Mesenchymal stem cell (in vitro differentiated cells and primary cell): Measurements from ENCODE around the gene MTPN.

Experiments used
- DNase-seq: peaks from one replicate; pipeline ENCODE4 v3.0.0-alpha.2; 2013
- H2AFZ ChIP-seq: one replicate; pipeline ENCODE4 v1.6.1; 2013; ENCODE audit warnings: low read depth, mild to moderate bottlenecking, control low read depth, inconsistent platforms, low read length, moderate library complexity
- H2AK5ac ChIP-seq: 2 replicates; pipeline ENCODE4 v1.6.1; 2013; ENCODE audit warnings: low read length, moderate library complexity, mild to moderate bottlenecking, inconsistent platforms; ENCODE audit not compliant: severe bottlenecking
- H2BK120ac ChIP-seq: one replicate; pipeline ENCODE4 v1.6.1; 2013; ENCODE audit warnings: low read depth, mild to moderate bottlenecking, inconsistent platforms, low read length, moderate library complexity
- H2BK12ac ChIP-seq, 2 experiments: one replicate each; pipeline ENCODE4 v1.6.1; 2013; ENCODE audit warnings: inconsistent platforms in 2 of 2, low read length in 2 of 2, mild to moderate bottlenecking in 2 of 2, moderate library complexity in 2 of 2, control low read depth in 1 of 2
- H2BK15ac ChIP-seq: one replicate; pipeline ENCODE4 v1.6.1; 2013; ENCODE audit warnings: mild to moderate bottlenecking, low read depth, inconsistent platforms; ENCODE audit not compliant: poor library complexity, severe bottlenecking
- H2BK5ac ChIP-seq: 2 replicates; pipeline ENCODE4 v1.6.1; 2013; ENCODE audit warnings: low read depth, mild to moderate bottlenecking, low read length, control low read depth, inconsistent platforms; ENCODE audit not compliant: poor library complexity, severe bottlenecking
- H3K14ac ChIP-seq, 2 experiments: one replicate each; pipeline ENCODE4 v1.6.1; 2013; ENCODE audit warnings: inconsistent platforms in 2 of 2, low read length in 2 of 2, control low read depth in 1 of 2, mild to moderate bottlenecking in 1 of 2, moderate library complexity in 1 of 2
- H3K18ac ChIP-seq, 2 experiments: one replicate each; pipeline ENCODE4 v1.6.1; 2013; ENCODE audit warnings: inconsistent platforms in 2 of 2, low read length in 2 of 2, control low read depth in 1 of 2, low read depth in 1 of 2, mild to moderate bottlenecking in 1 of 2
- H3K23ac ChIP-seq, 2 experiments: one replicate each; pipeline ENCODE4 v1.6.1; 2013; ENCODE audit warnings: inconsistent platforms in 2 of 2, low read length in 2 of 2, mild to moderate bottlenecking in 2 of 2, moderate library complexity in 2 of 2, control low read depth in 1 of 2
- H3K27ac ChIP-seq: 2 replicates; pipeline ENCODE4 v1.5.1; 2013; ENCODE audit warnings: mild to moderate bottlenecking, moderate library complexity, low read length, control low read depth, inconsistent platforms; ENCODE audit not compliant: poor library complexity, severe bottlenecking
- H3K27me3 ChIP-seq, 2 experiments: 2 replicates each; pipeline versions ENCODE4 v1.6.1 to v1.7.0; 2013; ENCODE audit warnings: low read length in 2 of 2, mild to moderate bottlenecking in 2 of 2, moderate library complexity in 2 of 2, control low read depth in 1 of 2, inconsistent platforms in 1 of 2; ENCODE audit not compliant: control insufficient read depth in 1 of 2, insufficient read depth in 1 of 2
- H3K36me3 ChIP-seq, 2 experiments: 2 replicates each; pipeline versions ENCODE4 v1.6.1 to v1.7.0; 2013; ENCODE audit warnings: low read length in 2 of 2, control low read depth in 1 of 2, inconsistent platforms in 1 of 2, low read depth in 1 of 2, mild to moderate bottlenecking in 1 of 2; ENCODE audit not compliant: insufficient read depth in 2 of 2, control insufficient read depth in 1 of 2
- H3K4ac ChIP-seq, 2 experiments: one replicate each; pipeline ENCODE4 v1.6.1; 2013; ENCODE audit warnings: inconsistent platforms in 2 of 2, low read length in 2 of 2, mild to moderate bottlenecking in 2 of 2, moderate library complexity in 2 of 2, control low read depth in 1 of 2, low read depth in 1 of 2
- H3K4me1 ChIP-seq: 2 replicates; pipeline ENCODE4 v1.6.1; 2013; ENCODE audit warnings: low read depth, low read length, control low read depth; ENCODE audit not compliant: control insufficient read depth, insufficient read depth
- H3K4me2 ChIP-seq: 2 replicates; pipeline ENCODE4 v1.6.1; 2013; ENCODE audit warnings: low read length, mild to moderate bottlenecking, inconsistent platforms; ENCODE audit not compliant: poor library complexity, severe bottlenecking
- H3K4me3 ChIP-seq, 2 experiments: 2 replicates each; pipeline versions ENCODE4 v1.5.1 to v1.7.0; 2013; ENCODE audit warnings: low read length in 2 of 2, mild to moderate bottlenecking in 2 of 2, control low read depth in 1 of 2, low read depth in 1 of 2; ENCODE audit not compliant: insufficient read depth in 1 of 2
- H3K79me1 ChIP-seq: replicated peaks from 2 replicates; pipeline ENCODE4 v1.6.1; 2013; ENCODE audit warnings: mild to moderate bottlenecking, control low read depth, low read length, inconsistent platforms; ENCODE audit not compliant: poor library complexity, severe bottlenecking
- H3K9ac ChIP-seq: 2 replicates; pipeline ENCODE4 v1.7.0; 2013; ENCODE audit warnings: mild to moderate bottlenecking, low read length, moderate library complexity
- H3K9me3 ChIP-seq: 2 replicates; pipeline ENCODE4 v1.7.0; 2013; ENCODE audit warnings: mild to moderate bottlenecking, low read length; ENCODE audit not compliant: control insufficient read depth
- H4K8ac ChIP-seq: one replicate; pipeline ENCODE4 v1.6.1; 2013; ENCODE audit warnings: inconsistent platforms, mild to moderate bottlenecking, low read length, moderate library complexity
- H4K91ac ChIP-seq: one replicate; pipeline ENCODE4 v1.6.1; 2013; ENCODE audit warnings: mild to moderate bottlenecking, low read length, inconsistent platforms
- WGBS: methylation state at CpG from one replicate; pipeline ENCODE4 v1.1.7; 2013; ENCODE audit warnings: mixed read lengths; 5-methylcytosine and 5-hydroxymethylcytosine counted together

MTPN gene

DNA sequence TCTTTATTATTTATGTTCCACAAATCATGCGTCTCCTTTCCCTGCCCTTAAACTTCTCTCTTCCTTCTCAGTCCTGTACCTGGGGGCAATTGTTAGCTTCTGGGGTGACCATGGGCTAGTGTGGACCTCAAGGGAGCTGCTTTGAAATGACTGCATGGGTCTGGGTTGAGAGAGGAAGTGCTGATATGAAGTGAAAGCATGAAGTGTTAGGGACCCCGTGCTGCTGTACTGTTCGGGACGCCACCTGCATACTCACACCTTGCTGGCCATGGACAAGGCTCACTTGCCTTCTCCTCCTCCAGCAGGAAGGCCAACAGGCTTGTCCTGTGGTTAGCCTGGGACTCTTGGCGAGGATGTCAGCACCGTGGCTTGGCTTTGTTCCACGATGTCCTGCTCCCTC, 56.7 kb downstream of the MTPN start:
- Histone ChIP-seq H4K91ac (no peak overlapping the region), H3K27me3 (no peaks in the 10 kb centered on the region), H3K4ac (no peak overlapping the region), H2AFZ (no peak overlapping the region), H2BK5ac (no peak overlapping the region), H4K8ac (no peak overlapping the region), H2BK15ac (no peak overlapping the region), H3K23ac (no peak overlapping the region), H3K18ac (no peak overlapping the region), H2BK12ac (peak overlapping the region in 1 of 2 experiments; percentile 83), H3K9ac (no peak overlapping the region), H3K4me3 (peak overlapping the region in 1 of 2 experiments; percentile 24), H2BK120ac (no peak overlapping the region), H3K4me1 (peaks cover 4% of the 10 kb centered on the region), H3K79me1 (peaks cover 12% of the 10 kb centered on the region), H2AK5ac (no peak overlapping the region), H3K14ac (no peak overlapping the region), H3K4me2 (no peak overlapping the region), H3K27ac (no peak overlapping the region), H3K36me3 (peaks cover 0 to 3% of the 10 kb centered on the region in 2 experiments), H3K9me3 (no peaks in the 10 kb centered on the region)
- DNase-seq, result no peak
- WGBS, result 97% methylated on average over 6 of the region's 7 CpGs

GRCh38 chr7:135919071-135919841, 57.9 kb downstream of the MTPN start:
- no peak overlapping the region for H2BK120ac ChIP-seq
- DNase-seq, result no peak
- H3K23ac ChIP-seq, result no peak overlapping the region
- H2BK12ac ChIP-seq, result no peak overlapping the region
- H2BK5ac ChIP-seq, result no peak overlapping the region
- no peak overlapping the region for H3K4me2 ChIP-seq
- no peak overlapping the region for H4K8ac ChIP-seq
- no peak overlapping the region for H3K4me3 ChIP-seq
- no peak overlapping the region for H2AK5ac ChIP-seq
- no peak overlapping the region for H3K9ac ChIP-seq
- H3K36me3 ChIP-seq, result peaks cover 0 to 3% of the 10 kb centered on the region in 2 experiments
- no peak overlapping the region for H3K27ac ChIP-seq
- peak overlapping the region in 1 of 2 experiments; percentile 11 for H3K14ac ChIP-seq
- H3K79me1 ChIP-seq, result peaks cover 4% of the 10 kb centered on the region
- no peak overlapping the region for H3K18ac ChIP-seq
- 76% methylated on average over 9 of the region's 10 CpGs for WGBS
- H2AFZ ChIP-seq, result no peak overlapping the region
- no peaks in the 10 kb centered on the region for H3K9me3 ChIP-seq
- H2BK15ac ChIP-seq, result no peak overlapping the region
- H3K4ac ChIP-seq, result no peak overlapping the region
- H3K4me1 ChIP-seq, result peaks cover 2% of the 10 kb centered on the region
- no peak overlapping the region for H4K91ac ChIP-seq
- no peaks in the 10 kb centered on the region for H3K27me3 ChIP-seq

- Histone ChIP-seq H3K18ac (no peak overlapping the region), H4K8ac (no peak overlapping the region), H3K27me3 (no peaks in the 10 kb centered on the region), H4K91ac (no peak overlapping the region), H2BK12ac (no peak overlapping the region), H3K27ac (no peak overlapping the region), H3K4me3 (no peak overlapping the region), H2BK120ac (no peak overlapping the region), H3K4me2 (no peak overlapping the region), H3K9me3 (no peaks in the 10 kb centered on the region), H2AFZ (no peak overlapping the region), H3K4ac (no peak overlapping the region), H2BK5ac (no peak overlapping the region), H3K36me3 (peaks cover 0 to 3% of the 10 kb centered on the region in 2 experiments), H3K9ac (no peak overlapping the region), H3K79me1 (peaks cover 3% of the 10 kb centered on the region), H3K14ac (no peak overlapping the region), H2AK5ac (no peak overlapping the region), H2BK15ac (no peak overlapping the region), H3K23ac (no peak overlapping the region), H3K4me1 (peaks cover 2% of the 10 kb centered on the region)
- 89% methylated on average over 2 of the region's 5 CpGs for WGBS
- no peak for DNase-seq
Observed at GRCh38 chr7:135918134-135918533, 59.0 kb downstream of the MTPN start.

DNA sequence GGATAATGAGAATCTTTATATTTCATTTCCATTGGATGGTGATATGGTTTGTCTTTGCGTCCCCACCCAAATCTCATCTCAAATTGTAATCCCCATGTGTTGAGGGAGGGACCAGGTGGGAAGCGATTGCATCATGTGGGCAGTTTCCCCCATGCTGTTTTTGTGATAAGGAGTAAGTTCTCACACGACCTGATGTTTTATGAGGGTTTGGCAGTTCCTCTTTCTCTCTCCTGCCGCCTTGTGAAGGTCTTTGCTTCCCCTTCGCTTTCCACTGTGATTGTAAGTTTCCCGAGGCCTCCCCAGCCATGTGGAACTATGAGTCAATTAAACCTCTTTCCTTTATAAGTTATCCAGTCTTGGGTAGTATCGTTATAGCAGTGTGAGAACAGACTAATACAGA, 59.4 kb downstream of the MTPN start:
- Histone ChIP-seq H3K14ac (no peak overlapping the region), H3K4ac (no peak overlapping the region), H3K23ac (no peak overlapping the region), H3K18ac (no peak overlapping the region), H3K36me3 (peaks cover 0 to 3% of the 10 kb centered on the region in 2 experiments), H2BK15ac (no peak overlapping the region), H2BK12ac (no peak overlapping the region), H2BK5ac (no peak overlapping the region), H3K4me1 (peaks cover 2% of the 10 kb centered on the region), H3K9ac (no peak overlapping the region), H3K9me3 (no peaks in the 10 kb centered on the region), H3K79me1 (peaks cover 3% of the 10 kb centered on the region), H3K27ac (no peak overlapping the region), H3K27me3 (no peaks in the 10 kb centered on the region), H2BK120ac (no peak overlapping the region), H2AFZ (no peak overlapping the region), H2AK5ac (no peak overlapping the region), H3K4me2 (no peak overlapping the region), H4K8ac (no peak overlapping the region), H3K4me3 (no peak overlapping the region), H4K91ac (no peak overlapping the region)
- 83% methylated on average over 4 of the region's 7 CpGs for WGBS
- DNase-seq, result no peak
